ENCODE measurements around the gene FBXO42.

Gene FBXO42

GRCh38 chr1:16210581-16210980 is 141.7 kb downstream of the FBXO42 start:
- H3K9ac ChIP-seq (ENCODE audit: low read length), result no peak overlapping the region
- H3K4me3 ChIP-seq (ENCODE audit: low read length), result no peak overlapping the region
- H3K36me3 ChIP-seq (ENCODE audit: control insufficient read depth, insufficient read depth, low read length, severe bottlenecking), result no peaks in the 10 kb centered on the region
- H3K4me1 ChIP-seq (ENCODE audit: control insufficient read depth, insufficient read depth, low read length), result no peaks in the 10 kb centered on the region
- peaks cover 8% of the 10 kb centered on the region for H3K27me3 ChIP-seq (replicated peaks; ENCODE audit: control insufficient read depth, insufficient read depth, low read length)
- no peak for DNase-seq (ENCODE audit: low read depth)
- H3K9me3 ChIP-seq (ENCODE audit: control insufficient read depth, low read length), result no peaks in the 10 kb centered on the region

GRCh38 chr1:16209847-16210407 is 142.4 kb downstream of the FBXO42 start:
- DNase-seq (ENCODE audit: low read depth), result peak; percentile 16
- Histone ChIP-seq H3K4me3 (ENCODE audit: low read length) (no peak overlapping the region), H3K9me3 (ENCODE audit: control insufficient read depth, low read length) (no peaks in the 10 kb centered on the region), H3K9ac (ENCODE audit: low read length) (no peak overlapping the region), H3K27me3 (replicated peaks; ENCODE audit: control insufficient read depth, insufficient read depth, low read length) (peaks cover 8% of the 10 kb centered on the region), H3K4me1 (ENCODE audit: control insufficient read depth, insufficient read depth, low read length) (no peaks in the 10 kb centered on the region), H3K36me3 (ENCODE audit: control insufficient read depth, insufficient read depth, low read length, severe bottlenecking) (no peaks in the 10 kb centered on the region)

GRCh38 chr1:16209132-16209846 is 143.0 kb downstream of the FBXO42 start:
- peaks cover 8% of the 10 kb centered on the region for H3K27me3 ChIP-seq (replicated peaks; ENCODE audit: control insufficient read depth, insufficient read depth, low read length)
- no peaks in the 10 kb centered on the region for H3K36me3 ChIP-seq (ENCODE audit: control insufficient read depth, insufficient read depth, low read length, severe bottlenecking)
- DNase-seq (ENCODE audit: low read depth), result no peak
- H3K4me1 ChIP-seq (ENCODE audit: control insufficient read depth, insufficient read depth, low read length), result no peaks in the 10 kb centered on the region
- H3K9ac ChIP-seq (ENCODE audit: low read length), result no peak overlapping the region
- no peak overlapping the region for H3K4me3 ChIP-seq (ENCODE audit: low read length)
- no peaks in the 10 kb centered on the region for H3K9me3 ChIP-seq (ENCODE audit: control insufficient read depth, low read length)

- DNase-seq (ENCODE audit: low read depth), result peak; percentile 28
- Histone ChIP-seq H3K27me3 (replicated peaks; ENCODE audit: control insufficient read depth, insufficient read depth, low read length) (peaks cover 8% of the 10 kb centered on the region), H3K4me3 (ENCODE audit: low read length) (no peak overlapping the region), H3K9ac (ENCODE audit: low read length) (no peak overlapping the region), H3K36me3 (ENCODE audit: control insufficient read depth, insufficient read depth, low read length, severe bottlenecking) (no peaks in the 10 kb centered on the region), H3K9me3 (ENCODE audit: control insufficient read depth, low read length) (no peaks in the 10 kb centered on the region), H3K4me1 (ENCODE audit: control insufficient read depth, insufficient read depth, low read length) (no peaks in the 10 kb centered on the region)
These were observed 143.9 kb downstream of the FBXO42 start for GRCh38 chr1:16208270-16208987.

GRCh38 chr1:16207318-16208269 is 144.7 kb downstream of the FBXO42 start:
- Histone ChIP-seq H3K9ac (ENCODE audit: low read length) (peak overlapping the region; percentile 84), H3K27me3 (replicated peaks; ENCODE audit: control insufficient read depth, insufficient read depth, low read length) (peaks cover 8% of the 10 kb centered on the region), H3K4me1 (ENCODE audit: control insufficient read depth, insufficient read depth, low read length) (no peaks in the 10 kb centered on the region), H3K9me3 (ENCODE audit: control insufficient read depth, low read length) (no peaks in the 10 kb centered on the region), H3K36me3 (ENCODE audit: control insufficient read depth, insufficient read depth, low read length, severe bottlenecking) (no peaks in the 10 kb centered on the region), H3K4me3 (ENCODE audit: low read length) (peak overlapping the region; percentile 68)
- DNase-seq (ENCODE audit: low read depth), result peak; percentile 33

GRCh38 chr1:16206547-16207317 is 145.5 kb downstream of the FBXO42 start:
- peaks cover 4% of the 10 kb centered on the region for H3K27me3 ChIP-seq (replicated peaks; ENCODE audit: control insufficient read depth, insufficient read depth, low read length)
- no peaks in the 10 kb centered on the region for H3K36me3 ChIP-seq (ENCODE audit: control insufficient read depth, insufficient read depth, low read length, severe bottlenecking)
- peak overlapping the region; percentile 84 for H3K9ac ChIP-seq (ENCODE audit: low read length)
- no peaks in the 10 kb centered on the region for H3K9me3 ChIP-seq (ENCODE audit: control insufficient read depth, low read length)
- H3K4me3 ChIP-seq (ENCODE audit: low read length), result peak overlapping the region; percentile 68
- peak; percentile 99 for DNase-seq (ENCODE audit: low read depth)
- no peaks in the 10 kb centered on the region for H3K4me1 ChIP-seq (ENCODE audit: control insufficient read depth, insufficient read depth, low read length)

- no peaks in the 10 kb centered on the region for H3K4me1 ChIP-seq (ENCODE audit: control insufficient read depth, insufficient read depth, low read length)
- DNase-seq (ENCODE audit: low read depth), result no peak
- peak overlapping the region; percentile 73 for H3K4me3 ChIP-seq (ENCODE audit: low read length)
- H3K36me3 ChIP-seq (ENCODE audit: control insufficient read depth, insufficient read depth, low read length, severe bottlenecking), result no peaks in the 10 kb centered on the region
- H3K9ac ChIP-seq (ENCODE audit: low read length), result peak overlapping the region; percentile 83
- peaks cover 3% of the 10 kb centered on the region for H3K27me3 ChIP-seq (replicated peaks; ENCODE audit: control insufficient read depth, insufficient read depth, low read length)
- no peaks in the 10 kb centered on the region for H3K9me3 ChIP-seq (ENCODE audit: control insufficient read depth, low read length)
These were observed 146.3 kb downstream of the FBXO42 start for GRCh38 chr1:16205891-16206546.

GRCh38 chr1:16205334-16205671 is 147.0 kb downstream of the FBXO42 start:
- Histone ChIP-seq H3K4me3 (ENCODE audit: low read length) (no peak overlapping the region), H3K9ac (ENCODE audit: low read length) (no peak overlapping the region), H3K9me3 (ENCODE audit: control insufficient read depth, low read length) (no peaks in the 10 kb centered on the region), H3K4me1 (ENCODE audit: control insufficient read depth, insufficient read depth, low read length) (no peaks in the 10 kb centered on the region), H3K27me3 (replicated peaks; ENCODE audit: control insufficient read depth, insufficient read depth, low read length) (peaks cover 3% of the 10 kb centered on the region), H3K36me3 (ENCODE audit: control insufficient read depth, insufficient read depth, low read length, severe bottlenecking) (no peaks in the 10 kb centered on the region)
- no peak for DNase-seq (ENCODE audit: low read depth)

- H3K9ac ChIP-seq (ENCODE audit: low read length), result no peak overlapping the region
- no peaks in the 10 kb centered on the region for H3K36me3 ChIP-seq (ENCODE audit: control insufficient read depth, insufficient read depth, low read length, severe bottlenecking)
- no peaks in the 10 kb centered on the region for H3K9me3 ChIP-seq (ENCODE audit: control insufficient read depth, low read length)
- H3K4me1 ChIP-seq (ENCODE audit: control insufficient read depth, insufficient read depth, low read length), result no peaks in the 10 kb centered on the region
- no peak for DNase-seq (ENCODE audit: low read depth)
- H3K4me3 ChIP-seq (ENCODE audit: low read length), result no peak overlapping the region
- peaks cover 3% of the 10 kb centered on the region for H3K27me3 ChIP-seq (replicated peaks; ENCODE audit: control insufficient read depth, insufficient read depth, low read length)
These were observed 147.5 kb downstream of the FBXO42 start for GRCh38 chr1:16204634-16205333.

GRCh38 chr1:16204216-16204615 is 148.1 kb downstream of the FBXO42 start:
- H3K27me3 ChIP-seq (replicated peaks; ENCODE audit: control insufficient read depth, insufficient read depth, low read length), result no peaks in the 10 kb centered on the region
- H3K9ac ChIP-seq (ENCODE audit: low read length), result no peak overlapping the region
- DNase-seq (ENCODE audit: low read depth), result no peak
- no peaks in the 10 kb centered on the region for H3K36me3 ChIP-seq (ENCODE audit: control insufficient read depth, insufficient read depth, low read length, severe bottlenecking)
- no peak overlapping the region for H3K4me3 ChIP-seq (ENCODE audit: low read length)
- no peaks in the 10 kb centered on the region for H3K9me3 ChIP-seq (ENCODE audit: control insufficient read depth, low read length)
- H3K4me1 ChIP-seq (ENCODE audit: control insufficient read depth, insufficient read depth, low read length), result no peaks in the 10 kb centered on the region

Measured in adipocyte (in vitro differentiated cells).